GM19239 (cell line): ENCODE data around the gene NRSN1.
"Not testable (repeated sequence)": the region's sequence is repeated elsewhere in the genome, so short reads cannot be mapped to it uniquely, and the experiment has no call there.

ENCODE experiments used
- DNase-seq: peaks from one replicate; pipeline ENCODE4 v3.0.0; 2011; ENCODE audit warnings: low spot score; ENCODE audit not compliant: insufficient read length
- FAIRE-seq: peaks from 2 replicates; lab custom pipeline; 2011; peaks lifted over from hg19 to GRCh38; lab: Jason Lieb, UNC

NRSN1 gene

DNA sequence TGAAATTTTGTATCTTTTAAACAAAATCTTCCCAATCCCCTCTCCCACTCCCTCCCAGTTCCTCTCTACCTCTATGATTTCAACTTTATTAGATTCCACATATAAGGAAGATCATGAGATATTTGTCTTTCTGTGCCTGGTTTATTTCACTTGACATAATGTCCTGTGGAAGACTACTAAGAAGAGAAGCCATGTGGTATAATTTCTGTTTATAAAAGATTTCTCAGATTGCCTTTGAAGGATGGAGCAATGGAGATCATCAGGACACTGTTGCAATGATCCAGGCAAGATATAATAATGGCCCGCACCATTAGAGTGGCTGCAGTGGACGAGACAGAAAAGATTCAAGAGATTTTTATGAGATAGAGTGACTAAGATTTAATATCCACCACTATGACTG lies 13.1 kb downstream of the NRSN1 start:
- no peak for DNase-seq
- no peak for FAIRE-seq

- no peak for FAIRE-seq
Measured at GRCh38 chr6:24139639-24140038, 13.6 kb downstream of the NRSN1 start.

DNA sequence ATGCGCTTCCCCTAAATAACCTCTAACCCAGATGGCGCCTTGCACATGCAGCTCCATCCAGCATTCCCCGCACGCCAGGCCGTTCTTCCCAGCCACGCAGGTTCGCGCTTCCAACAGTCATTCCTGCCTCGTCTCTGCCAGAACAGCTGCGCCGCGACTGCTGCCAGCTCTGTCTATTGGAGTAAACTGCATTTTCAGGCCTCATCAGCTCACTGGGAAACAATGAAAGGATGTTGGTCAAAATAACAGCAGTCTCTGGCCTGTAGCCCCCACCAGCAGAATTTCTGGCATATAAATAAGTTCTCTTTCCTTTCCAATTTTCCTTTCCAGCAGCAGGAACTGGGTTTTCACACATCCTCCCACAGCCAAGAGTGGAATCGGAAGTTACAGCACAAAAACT lies 14.6 kb downstream of the NRSN1 start:
- DNase-seq (no peak), FAIRE-seq (no peak)

More at GRCh38 chr6:24139639-24140038, 13.6 kb downstream of the NRSN1 start:
- no peak for DNase-seq

- FAIRE-seq, DNase-seq: not testable (repeated sequence)
Measured at GRCh38 chr6:24142733-24143132, 16.7 kb downstream of the NRSN1 start.

DNA sequence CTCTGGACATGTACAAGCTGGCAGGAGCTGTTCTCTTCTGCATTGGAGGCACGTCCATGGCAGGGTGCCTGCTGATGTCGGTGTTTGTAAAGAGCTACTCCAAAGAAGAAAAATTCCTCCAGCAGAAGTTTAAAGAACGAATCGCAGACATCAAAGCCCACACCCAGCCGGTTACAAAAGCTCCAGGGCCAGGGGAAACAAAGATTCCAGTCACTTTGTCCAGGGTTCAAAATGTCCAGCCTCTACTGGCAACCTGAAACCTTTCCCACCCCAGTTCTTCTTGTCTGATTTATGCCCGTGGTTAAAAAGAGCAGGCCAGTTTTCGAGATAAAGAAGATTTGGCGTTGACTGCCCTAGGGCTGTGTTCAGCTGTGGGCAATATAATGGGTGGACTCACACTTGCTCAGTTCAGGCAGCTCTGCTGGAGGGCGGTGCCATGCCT lies 19.7 kb downstream of the NRSN1 start:
- no peak for FAIRE-seq
- no peak for DNase-seq

DNA sequence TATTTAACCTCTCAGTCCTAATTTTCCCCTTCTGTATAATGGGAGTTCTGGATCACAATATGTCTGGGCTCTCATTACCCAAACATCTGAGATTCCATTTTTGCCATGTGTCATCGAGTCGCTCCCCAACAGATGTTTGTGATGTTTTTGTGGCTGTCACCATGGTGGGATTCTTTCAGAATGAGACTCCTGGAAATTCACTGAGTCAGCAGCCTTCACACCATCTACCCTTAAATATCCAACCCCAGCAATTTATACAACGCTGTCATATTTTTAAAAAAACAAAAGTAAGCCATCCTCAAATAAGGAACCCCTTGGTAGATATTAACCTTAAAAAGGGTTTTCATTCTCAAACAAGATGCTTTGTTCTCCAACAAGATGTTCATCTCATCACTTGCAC lies 20.9 kb downstream of the NRSN1 start:
- DNase-seq, result no peak
- no peak for FAIRE-seq

GRCh38 chr6:24147511-24148153 lies 21.6 kb downstream of the NRSN1 start:
- FAIRE-seq (no peak), DNase-seq (no peak)

- no peak for FAIRE-seq
- DNase-seq, result no peak
Measured at GRCh38 chr6:24148154-24148570, 22.1 kb downstream of the NRSN1 start.

DNA sequence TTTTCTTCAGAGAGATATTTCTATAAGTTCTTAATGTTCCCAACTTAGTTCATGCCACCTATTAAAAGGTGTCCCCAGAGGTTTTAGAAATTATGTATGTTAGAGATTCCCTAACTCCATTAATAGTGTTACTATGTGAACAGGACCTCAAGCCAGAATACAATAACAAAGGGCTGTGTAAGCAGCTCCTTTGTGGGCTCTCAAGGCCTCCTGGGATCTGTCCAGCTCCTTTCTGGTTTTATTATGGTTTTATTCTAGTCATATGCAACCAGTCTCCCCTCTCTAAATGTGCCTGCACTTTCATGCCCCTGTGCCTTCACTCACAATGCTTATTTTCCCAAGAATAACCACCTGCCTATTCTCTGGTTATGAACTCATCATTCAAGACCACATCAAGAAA lies 22.7 kb downstream of the NRSN1 start:
- FAIRE-seq, result no peak
- no peak for DNase-seq

- FAIRE-seq (no peak), DNase-seq (no peak)
Measured at GRCh38 chr6:24149296-24149695, 23.3 kb downstream of the NRSN1 start.

DNA sequence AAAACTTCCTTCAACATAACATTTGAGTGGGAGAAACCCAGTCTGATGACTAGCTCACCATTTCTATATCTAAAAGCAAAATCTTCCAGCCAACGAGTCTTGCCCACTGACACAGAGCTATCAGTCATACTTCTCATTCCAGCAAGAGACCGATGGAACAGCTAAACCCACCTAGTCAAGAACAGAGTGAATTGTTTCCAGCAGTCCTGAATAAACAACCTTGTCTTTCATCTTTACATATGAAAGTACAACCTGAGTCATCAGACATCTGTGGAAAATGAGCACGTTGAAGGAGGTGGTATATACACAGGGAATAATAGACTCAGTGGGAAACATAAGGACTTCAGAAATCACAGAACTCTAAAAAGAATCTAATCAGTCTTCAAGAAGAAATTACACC lies 23.8 kb downstream of the NRSN1 start:
- DNase-seq (no peak), FAIRE-seq (no peak)

DNA sequence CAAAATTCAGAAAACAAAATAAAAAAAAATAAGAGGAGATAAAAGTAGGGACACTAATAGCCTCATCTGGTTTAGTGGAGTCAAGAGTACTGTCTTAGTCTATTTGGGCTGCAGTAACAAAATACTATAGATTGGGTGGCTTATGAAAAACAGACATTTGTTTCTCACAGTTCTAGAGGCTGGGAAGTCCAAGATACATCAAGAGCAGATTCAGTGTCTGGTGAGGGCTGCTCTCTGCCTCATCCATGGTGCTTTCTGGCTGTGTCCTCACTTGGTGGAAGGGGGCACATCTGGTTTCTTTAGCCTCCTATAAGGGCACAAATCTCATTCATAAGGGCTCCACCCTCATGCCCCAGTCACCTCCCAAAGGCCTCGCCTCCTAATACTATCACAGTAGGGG lies 26.0 kb downstream of the NRSN1 start:
- no peak for DNase-seq
- FAIRE-seq, result no peak

GRCh38 chr6:24154121-24154520 lies 28.1 kb downstream of the NRSN1 start:
- FAIRE-seq (no peak), DNase-seq (no peak)

DNA sequence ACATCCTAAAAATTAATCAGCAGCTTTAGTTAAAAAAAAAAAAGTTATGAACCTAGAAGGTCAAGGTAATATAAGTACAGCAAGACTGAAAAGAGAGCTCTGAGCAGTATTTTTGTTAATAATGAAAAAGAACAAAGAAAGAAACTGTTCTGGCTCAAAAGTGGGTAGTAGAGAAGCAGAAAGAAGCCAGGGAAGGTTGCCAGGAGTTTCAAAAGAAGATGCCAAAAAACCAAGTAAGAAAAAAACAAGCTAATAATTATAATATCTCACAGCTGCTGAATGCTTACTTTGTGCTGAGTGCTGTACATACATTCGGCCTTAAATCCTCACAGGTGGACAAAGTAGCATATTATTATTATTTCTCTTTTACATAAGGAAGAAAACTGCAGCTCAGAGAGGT lies 31.9 kb downstream of the NRSN1 start:
- DNase-seq, result no peak
- no peak for FAIRE-seq

DNA sequence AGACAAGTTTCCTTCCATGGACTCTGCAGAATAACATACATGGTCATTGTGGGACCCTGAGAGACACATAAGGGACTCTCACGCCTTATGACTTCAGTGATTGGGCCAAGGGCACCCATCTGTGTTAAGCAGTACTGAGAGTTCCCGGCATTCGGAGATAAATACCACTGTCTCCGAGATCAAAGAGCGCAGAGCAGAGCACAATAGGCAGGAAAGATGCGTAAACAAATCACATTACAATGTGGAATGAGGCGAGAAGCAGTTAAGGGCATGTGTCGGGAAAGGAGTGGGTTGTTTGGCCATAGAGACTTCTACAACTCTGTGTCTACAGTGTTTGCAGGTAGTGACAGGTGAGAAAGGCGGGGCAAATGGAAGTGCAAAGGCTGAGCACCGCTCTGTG lies 57.6 kb downstream of the NRSN1 start:
- DNase-seq, result no peak
- FAIRE-seq, result no peak

GRCh38 chr6:24186349-24186748 lies 60.3 kb downstream of the NRSN1 start:
- DNase-seq (no peak), FAIRE-seq (no peak)

DNA sequence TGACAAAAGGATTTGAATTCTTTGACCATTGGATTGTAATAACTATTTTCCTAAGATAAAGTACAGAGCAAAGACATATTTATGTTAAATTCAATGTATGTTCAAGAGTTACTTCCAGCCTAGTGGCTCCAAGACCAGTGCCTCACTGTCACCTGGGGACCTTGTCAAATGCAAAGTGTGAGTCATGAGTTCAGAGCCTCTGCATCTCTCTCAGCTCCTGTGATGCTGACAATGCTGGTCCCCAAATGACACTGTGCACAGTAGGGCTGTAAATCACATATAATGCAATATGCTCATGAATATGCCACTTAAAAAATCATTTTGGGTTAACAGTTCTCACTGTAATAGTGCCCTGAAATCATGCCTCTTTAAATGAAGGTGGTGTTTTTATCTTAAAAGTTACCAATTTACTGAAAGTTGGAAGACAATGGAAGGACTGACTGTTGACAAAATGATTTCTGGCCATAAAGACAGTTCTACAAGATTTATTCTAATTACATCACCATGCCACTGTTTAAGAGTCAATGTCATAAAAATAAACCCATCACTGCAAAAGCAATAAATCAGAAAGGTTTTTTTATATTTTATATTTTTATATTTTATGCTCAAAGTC lies 62.1 kb downstream of the NRSN1 start:
- FAIRE-seq, result no peak
- DNase-seq, result no peak

DNA sequence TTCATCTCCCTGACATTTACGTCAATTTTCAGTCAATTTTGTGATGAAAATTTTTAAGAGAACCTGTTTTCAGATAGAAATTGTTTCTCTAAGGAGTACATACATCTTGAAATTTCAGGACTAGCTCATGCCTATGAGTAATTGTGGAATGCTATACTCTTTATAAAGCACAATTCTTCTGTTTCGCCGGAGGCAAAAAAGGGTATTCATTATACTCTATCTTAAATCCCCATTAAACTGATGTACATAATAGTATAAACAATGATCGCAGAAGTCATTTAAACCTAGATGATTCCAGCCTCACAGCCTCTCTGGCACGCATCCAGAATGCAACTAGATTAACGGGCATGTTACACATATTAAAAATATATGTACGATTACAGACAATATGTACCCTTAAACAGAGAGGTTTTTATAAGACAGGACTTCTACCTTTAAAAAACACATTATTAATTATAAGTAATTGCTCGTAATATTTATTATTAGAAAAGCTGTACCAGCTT lies 62.6 kb downstream of the NRSN1 start:
- DNase-seq, result no peak
- no peak for FAIRE-seq

- DNase-seq (no peak), FAIRE-seq (no peak)
Measured at GRCh38 chr6:24191346-24191745, 65.3 kb downstream of the NRSN1 start.

DNA sequence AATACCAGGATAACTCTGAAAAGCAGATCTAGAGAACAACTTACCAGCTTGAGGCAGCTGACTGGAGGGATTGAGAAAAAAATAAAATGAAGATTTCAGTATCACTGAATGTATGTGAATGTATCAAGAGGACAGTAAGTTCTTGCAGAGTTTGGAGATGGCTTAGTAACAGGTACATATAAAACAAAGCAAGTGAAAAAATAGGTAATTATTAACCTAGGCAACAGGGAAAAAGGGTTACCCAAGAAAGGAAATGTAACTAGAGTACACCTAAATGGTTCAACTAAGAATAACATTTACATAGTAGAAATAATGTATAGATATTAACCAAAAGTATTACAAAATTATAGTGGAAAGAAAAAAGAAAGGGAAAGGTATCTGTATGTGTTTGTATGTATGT lies 67.3 kb downstream of the NRSN1 start:
- no peak for DNase-seq
- no peak for FAIRE-seq

- DNase-seq (no peak), FAIRE-seq (no peak)
Measured at GRCh38 chr6:24194978-24195700, 69.1 kb downstream of the NRSN1 start.
